GM23338 (cell line): ENCODE measurements around the gene POLR3G. TPM values are rescaled to one million over a fixed set of nuclear protein-coding genes. Genes with fewer than 3 reads are reported as not detected.

ENCODE experiments used
- ATAC-seq: fragments of 200-7000 bp; cut with Tn5 transposase; 3 replicates; pipeline ENCODE4 v1.9.1; 2020
- DNase-seq: peaks from one replicate; pipeline ENCODE4 v3.0.0-alpha.2; 2015; ENCODE audit warnings: low spot score
- H2AFZ ChIP-seq: fragments of 200-600 bp; sonication (generic); 2 replicates; pipeline ENCODE4 v1.8.0; 2016; ENCODE audit warnings: antibody characterized with exemption, mild to moderate bottlenecking, moderate library complexity
- H3F3A ChIP-seq: fragments of 200-600 bp; sonication (generic); replicated peaks from 2 replicates; pipeline ENCODE4 v1.8.0; 2017; ENCODE audit warnings: antibody characterized with exemption, mixed run types, low read depth
- H3K27ac ChIP-seq: fragments of 200-600 bp; sonication (generic); 2 replicates; pipeline ENCODE4 v1.6.1; 2016; ENCODE audit warnings: low read depth
- H3K27me3 ChIP-seq: fragments of 200-600 bp; sonication (generic); 2 replicates; pipeline ENCODE4 v1.8.0; 2016; ENCODE audit warnings: mild to moderate bottlenecking, mixed run types, moderate library complexity; ENCODE audit not compliant: insufficient read depth
- H3K36me3 ChIP-seq: fragments of 200-600 bp; sonication (generic); 2 replicates; pipeline ENCODE4 v1.8.0; 2016; ENCODE audit warnings: mild to moderate bottlenecking; ENCODE audit not compliant: insufficient read depth
- H3K4me1 ChIP-seq: fragments of 200-600 bp; sonication (generic); 2 replicates; pipeline ENCODE4 v1.8.0; 2016; ENCODE audit warnings: mild to moderate bottlenecking, moderate library complexity; ENCODE audit not compliant: insufficient read depth
- H3K4me2 ChIP-seq: fragments of 200-600 bp; sonication (generic); 2 replicates; pipeline ENCODE4 v1.7.1; 2017; ENCODE audit warnings: mixed run types
- H3K4me3 ChIP-seq: fragments of 200-600 bp; sonication (generic); 2 replicates; pipeline ENCODE4 v1.6.1; 2016; ENCODE audit warnings: mixed run types
- H3K79me2 ChIP-seq: fragments of 200-600 bp; sonication (generic); replicated peaks from 2 replicates; pipeline ENCODE4 v1.8.0; 2017; ENCODE audit warnings: mild to moderate bottlenecking; ENCODE audit not compliant: insufficient read depth
- H3K9me2 ChIP-seq: fragments of 200-600 bp; sonication (generic); 2 replicates; pipeline ENCODE4 v1.8.0; 2017; ENCODE audit not compliant: insufficient read depth
- H4K20me1 ChIP-seq: fragments of 200-600 bp; sonication (generic); replicated peaks from 2 replicates; pipeline ENCODE4 v1.8.0; 2017; ENCODE audit warnings: mild to moderate bottlenecking; ENCODE audit not compliant: insufficient read depth
- H3K27ac Mint-ChIP-seq: 2 replicates; pipeline ENCODE4 v1.8.0; 2020; ENCODE audit warnings: inconsistent platforms, mild to moderate bottlenecking, moderate library complexity, mixed read lengths
- H3K27me3 Mint-ChIP-seq: 3 replicates; pipeline ENCODE4 v1.8.0; 2022; ENCODE audit warnings: low read depth, mild to moderate bottlenecking, moderate library complexity, mixed read lengths, inconsistent platforms; ENCODE audit not compliant: insufficient read depth, poor library complexity
- H3K36me3 Mint-ChIP-seq: 3 replicates; pipeline ENCODE4 v1.8.0; 2021; ENCODE audit warnings: low read depth, mild to moderate bottlenecking, inconsistent platforms, moderate library complexity, mixed read lengths
- H3K4me1 Mint-ChIP-seq: 3 replicates; pipeline ENCODE4 v1.8.0; 2020; ENCODE audit warnings: mild to moderate bottlenecking, inconsistent platforms, mixed read lengths
- H3K4me3 Mint-ChIP-seq: 3 replicates; pipeline ENCODE4 v1.8.0; 2021; ENCODE audit warnings: moderate library complexity, mild to moderate bottlenecking, inconsistent platforms, mixed read lengths
- H3K9me3 Mint-ChIP-seq: 3 replicates; pipeline ENCODE4 v1.8.0; 2020; ENCODE audit warnings: moderate library complexity, mild to moderate bottlenecking, inconsistent platforms, mixed read lengths
- CREB1 ChIP-seq: fragments of 250-450 bp; sonication (Bioruptor Pico); IDR thresholded peaks from 2 replicates; pipeline ENCODE4 v1.5.0; 2020; ENCODE audit warnings: low read depth, mild to moderate bottlenecking, moderate library complexity
- JUNB ChIP-seq: IDR thresholded peaks from one replicate; pipeline ENCODE4 v1.6.1; 2016; ENCODE audit warnings: antibody characterized with exemption; ENCODE audit not compliant: unreplicated experiment
- POLR2AphosphoS5 ChIP-seq: IDR thresholded peaks from 2 replicates; pipeline ENCODE4 v1.6.1; 2016; ENCODE audit warnings: antibody characterized with exemption, low read depth
- ZNF331 ChIP-seq: fragments of 250-450 bp; sonication (Bioruptor Pico); IDR thresholded peaks from 2 replicates; pipeline ENCODE4 v1.5.0; 2020; ENCODE audit warnings: low read depth, mild to moderate bottlenecking, moderate library complexity
- polyA plus RNA-seq: library from polyadenylated mRNA; unstranded; fragments of >200 nt; fragmentation: Nextera tagmentation; extraction: Ambion mirVana; gene quantifications from 2 replicates; pipeline ENCODE4 v1.2.1, GENCODE V29; 2016
- total RNA-seq: library from RNA; depleted of rRNA; stranded (reverse); fragments of >200 nt; shearing (Covaris generic); gene quantifications from 2 replicates; pipeline ENCODE4 v1.2.3, GENCODE V29; 2014
- TF ChIP-seq, protein P1 (sequence below): IDR thresholded peaks from one replicate; pipeline ENCODE4 v1.6.1; 2018; ENCODE audit warnings: antibody characterized with exemption; ENCODE audit not compliant: unreplicated experiment
- TF ChIP-seq, protein P2 (sequence below): fragments of 250-450 bp; sonication (Bioruptor Pico); IDR thresholded peaks from 2 replicates; pipeline ENCODE4 v1.5.0; 2020; ENCODE audit warnings: mild to moderate bottlenecking, moderate library complexity

Gene POLR3G
- total and polyA plus RNA-seq, 2 experiments from 2014 or later = 147 to 376 TPM

DNA sequence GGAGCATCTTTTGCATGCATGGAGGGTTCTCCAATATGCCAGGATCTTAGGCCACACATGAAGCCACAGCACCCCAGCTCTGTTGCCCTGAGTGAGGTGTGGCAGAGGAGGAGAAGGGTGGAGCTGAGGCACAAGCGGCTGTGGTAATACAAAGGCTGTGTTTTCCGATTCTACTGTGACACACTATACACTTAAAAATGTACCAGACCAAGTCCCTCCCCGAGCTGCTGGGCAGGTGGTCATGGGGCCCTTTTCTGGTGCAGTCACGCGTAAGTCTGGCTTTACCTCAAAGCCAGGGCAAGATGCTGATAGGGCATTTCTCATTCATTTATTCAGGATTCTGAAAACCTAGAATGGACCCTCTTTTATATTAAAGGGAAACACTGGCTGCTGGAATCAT, 87.7 kb downstream of the POLR3G start:
- Mint-ChIP-seq H3K27me3 (peaks cover 3% of the 10 kb centered on the region), H3K27ac (peak overlapping the region; percentile 90), H3K4me1 (peaks cover 54% of the 10 kb centered on the region), H3K4me3 (peak overlapping the region; percentile 49), H3K9me3 (peaks cover 8% of the 10 kb centered on the region; the same call in 2 of the 3 replicates), H3K36me3 (peaks cover 20% of the 10 kb centered on the region)
- H3K27me3 ChIP-seq = no peaks in the 10 kb centered on the region
- peak overlapping the region; percentile 80 for H3K4me3 ChIP-seq
- peak overlapping the region; percentile 85 for H3K4me2 ChIP-seq
- H3F3A ChIP-seq = 0 out of 2 replicates have a peak, but pooled peaks cover 3% of the 10 kb centered on the region
- peaks cover 66% of the 10 kb centered on the region for H3K4me1 ChIP-seq
- no peak for ATAC-seq
- no peak overlapping the region for H2AFZ ChIP-seq
- TF ChIP-seq CREB1 (no peak), POLR2AphosphoS5 (no peak), ZNF331 (CRISPR knock-in tag) (no peak), JUNB (no peak)
- TF ChIP-seq, protein P1, sequence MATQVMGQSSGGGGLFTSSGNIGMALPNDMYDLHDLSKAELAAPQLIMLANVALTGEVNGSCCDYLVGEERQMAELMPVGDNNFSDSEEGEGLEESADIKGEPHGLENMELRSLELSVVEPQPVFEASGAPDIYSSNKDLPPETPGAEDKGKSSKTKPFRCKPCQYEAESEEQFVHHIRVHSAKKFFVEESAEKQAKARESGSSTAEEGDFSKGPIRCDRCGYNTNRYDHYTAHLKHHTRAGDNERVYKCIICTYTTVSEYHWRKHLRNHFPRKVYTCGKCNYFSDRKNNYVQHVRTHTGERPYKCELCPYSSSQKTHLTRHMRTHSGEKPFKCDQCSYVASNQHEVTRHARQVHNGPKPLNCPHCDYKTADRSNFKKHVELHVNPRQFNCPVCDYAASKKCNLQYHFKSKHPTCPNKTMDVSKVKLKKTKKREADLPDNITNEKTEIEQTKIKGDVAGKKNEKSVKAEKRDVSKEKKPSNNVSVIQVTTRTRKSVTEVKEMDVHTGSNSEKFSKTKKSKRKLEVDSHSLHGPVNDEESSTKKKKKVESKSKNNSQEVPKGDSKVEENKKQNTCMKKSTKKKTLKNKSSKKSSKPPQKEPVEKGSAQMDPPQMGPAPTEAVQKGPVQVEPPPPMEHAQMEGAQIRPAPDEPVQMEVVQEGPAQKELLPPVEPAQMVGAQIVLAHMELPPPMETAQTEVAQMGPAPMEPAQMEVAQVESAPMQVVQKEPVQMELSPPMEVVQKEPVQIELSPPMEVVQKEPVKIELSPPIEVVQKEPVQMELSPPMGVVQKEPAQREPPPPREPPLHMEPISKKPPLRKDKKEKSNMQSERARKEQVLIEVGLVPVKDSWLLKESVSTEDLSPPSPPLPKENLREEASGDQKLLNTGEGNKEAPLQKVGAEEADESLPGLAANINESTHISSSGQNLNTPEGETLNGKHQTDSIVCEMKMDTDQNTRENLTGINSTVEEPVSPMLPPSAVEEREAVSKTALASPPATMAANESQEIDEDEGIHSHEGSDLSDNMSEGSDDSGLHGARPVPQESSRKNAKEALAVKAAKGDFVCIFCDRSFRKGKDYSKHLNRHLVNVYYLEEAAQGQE = no peak
- TF ChIP-seq, protein P2, sequence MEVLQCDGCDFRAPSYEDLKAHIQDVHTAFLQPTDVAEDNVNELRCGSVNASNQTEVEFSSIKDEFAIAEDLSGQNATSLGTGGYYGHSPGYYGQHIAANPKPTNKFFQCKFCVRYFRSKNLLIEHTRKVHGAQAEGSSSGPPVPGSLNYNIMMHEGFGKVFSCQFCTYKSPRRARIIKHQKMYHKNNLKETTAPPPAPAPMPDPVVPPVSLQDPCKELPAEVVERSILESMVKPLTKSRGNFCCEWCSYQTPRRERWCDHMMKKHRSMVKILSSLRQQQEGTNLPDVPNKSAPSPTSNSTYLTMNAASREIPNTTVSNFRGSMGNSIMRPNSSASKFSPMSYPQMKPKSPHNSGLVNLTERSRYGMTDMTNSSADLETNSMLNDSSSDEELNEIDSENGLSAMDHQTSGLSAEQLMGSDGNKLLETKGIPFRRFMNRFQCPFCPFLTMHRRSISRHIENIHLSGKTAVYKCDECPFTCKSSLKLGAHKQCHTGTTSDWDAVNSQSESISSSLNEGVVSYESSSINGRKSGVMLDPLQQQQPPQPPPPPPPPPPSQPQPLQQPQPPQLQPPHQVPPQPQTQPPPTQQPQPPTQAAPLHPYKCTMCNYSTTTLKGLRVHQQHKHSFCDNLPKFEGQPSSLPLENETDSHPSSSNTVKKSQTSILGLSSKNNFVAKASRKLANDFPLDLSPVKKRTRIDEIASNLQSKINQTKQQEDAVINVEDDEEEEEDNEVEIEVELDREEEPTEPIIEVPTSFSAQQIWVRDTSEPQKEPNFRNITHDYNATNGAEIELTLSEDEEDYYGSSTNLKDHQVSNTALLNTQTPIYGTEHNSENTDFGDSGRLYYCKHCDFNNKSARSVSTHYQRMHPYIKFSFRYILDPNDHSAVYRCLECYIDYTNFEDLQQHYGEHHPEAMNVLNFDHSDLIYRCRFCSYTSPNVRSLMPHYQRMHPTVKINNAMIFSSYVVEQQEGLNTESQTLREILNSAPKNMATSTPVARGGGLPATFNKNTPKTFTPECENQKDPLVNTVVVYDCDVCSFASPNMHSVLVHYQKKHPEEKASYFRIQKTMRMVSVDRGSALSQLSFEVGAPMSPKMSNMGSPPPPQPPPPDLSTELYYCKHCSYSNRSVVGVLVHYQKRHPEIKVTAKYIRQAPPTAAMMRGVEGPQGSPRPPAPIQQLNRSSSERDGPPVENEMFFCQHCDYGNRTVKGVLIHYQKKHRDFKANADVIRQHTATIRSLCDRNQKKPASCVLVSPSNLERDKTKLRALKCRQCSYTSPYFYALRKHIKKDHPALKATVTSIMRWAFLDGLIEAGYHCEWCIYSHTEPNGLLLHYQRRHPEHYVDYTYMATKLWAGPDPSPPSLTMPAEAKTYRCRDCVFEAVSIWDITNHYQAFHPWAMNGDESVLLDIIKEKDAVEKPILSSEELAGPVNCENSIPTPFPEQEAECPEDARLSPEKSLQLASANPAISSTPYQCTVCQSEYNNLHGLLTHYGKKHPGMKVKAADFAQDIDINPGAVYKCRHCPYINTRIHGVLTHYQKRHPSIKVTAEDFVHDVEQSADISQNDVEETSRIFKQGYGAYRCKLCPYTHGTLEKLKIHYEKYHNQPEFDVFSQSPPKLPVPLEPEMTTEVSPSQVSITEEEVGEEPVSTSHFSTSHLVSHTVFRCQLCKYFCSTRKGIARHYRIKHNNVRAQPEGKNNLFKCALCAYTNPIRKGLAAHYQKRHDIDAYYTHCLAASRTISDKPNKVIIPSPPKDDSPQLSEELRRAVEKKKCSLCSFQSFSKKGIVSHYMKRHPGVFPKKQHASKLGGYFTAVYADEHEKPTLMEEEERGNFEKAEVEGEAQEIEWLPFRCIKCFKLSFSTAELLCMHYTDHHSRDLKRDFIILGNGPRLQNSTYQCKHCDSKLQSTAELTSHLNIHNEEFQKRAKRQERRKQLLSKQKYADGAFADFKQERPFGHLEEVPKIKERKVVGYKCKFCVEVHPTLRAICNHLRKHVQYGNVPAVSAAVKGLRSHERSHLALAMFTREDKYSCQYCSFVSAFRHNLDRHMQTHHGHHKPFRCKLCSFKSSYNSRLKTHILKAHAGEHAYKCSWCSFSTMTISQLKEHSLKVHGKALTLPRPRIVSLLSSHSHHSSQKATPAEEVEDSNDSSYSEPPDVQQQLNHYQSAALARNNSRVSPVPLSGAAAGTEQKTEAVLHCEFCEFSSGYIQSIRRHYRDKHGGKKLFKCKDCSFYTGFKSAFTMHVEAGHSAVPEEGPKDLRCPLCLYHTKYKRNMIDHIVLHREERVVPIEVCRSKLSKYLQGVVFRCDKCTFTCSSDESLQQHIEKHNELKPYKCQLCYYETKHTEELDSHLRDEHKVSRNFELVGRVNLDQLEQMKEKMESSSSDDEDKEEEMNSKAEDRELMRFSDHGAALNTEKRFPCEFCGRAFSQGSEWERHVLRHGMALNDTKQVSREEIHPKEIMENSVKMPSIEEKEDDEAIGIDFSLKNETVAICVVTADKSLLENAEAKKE (CRISPR knock-in tag) = no peak
- H3K79me2 ChIP-seq = peaks cover 79% of the 10 kb centered on the region
- peaks cover 6% of the 10 kb centered on the region for H4K20me1 ChIP-seq
- H3K27ac ChIP-seq = peak overlapping the region; percentile 77; the same call in 1 of the 2 replicates
- H3K36me3 ChIP-seq = no peaks in the 10 kb centered on the region
- peak; percentile 18 for DNase-seq
- no peaks in the 10 kb centered on the region for H3K9me2 ChIP-seq
